Keratinocyte (primary cell): Measurements from ENCODE around the gene CHRM4. TPM values are rescaled to one million over a fixed set of nuclear protein-coding genes. Genes with fewer than 3 reads are reported as not detected.

Experiments used
- DNase-seq: peaks from one replicate; pipeline ENCODE4 v3.0.0-alpha.2; 2011; ENCODE audit warnings: low read depth, missing footprints, low spot score
- FAIRE-seq: peaks from 2 replicates; lab custom pipeline; 2011; peaks lifted over from hg19 to GRCh38; lab: Jason Lieb, UNC
- H2AFZ ChIP-seq: 2 replicates; pipeline ENCODE4 v1.6.0; 2012; ENCODE audit warnings: low read length, control low read depth, inconsistent platforms; ENCODE audit not compliant: control insufficient read depth
- H3K27ac ChIP-seq: 2 replicates; pipeline ENCODE4 v1.5.1; 2011; ENCODE audit warnings: low read length; ENCODE audit not compliant: control insufficient read depth, insufficient read depth
- H3K27me3 ChIP-seq: 3 replicates; pipeline ENCODE4 v1.6.0; 2011; ENCODE audit warnings: low read length; ENCODE audit not compliant: control insufficient read depth, insufficient read depth; ENCODE audit errors: extremely low read depth
- H3K36me3 ChIP-seq, 2 experiments: 2 replicates in 1 of 2; 3 replicates in 1 of 2; pipeline ENCODE4 v1.5.1; 2011; ENCODE audit warnings: low read length in 2 of 2, mild to moderate bottlenecking in 1 of 2; ENCODE audit not compliant: control insufficient read depth in 2 of 2, insufficient read depth in 2 of 2; ENCODE audit errors: extremely low read depth in 1 of 2
- H3K4me1 ChIP-seq: 3 replicates; pipeline ENCODE4 v1.5.1; 2011; ENCODE audit warnings: low read length; ENCODE audit not compliant: control insufficient read depth, insufficient read depth; ENCODE audit errors: extremely low read depth
- H3K4me2 ChIP-seq: 3 replicates; pipeline ENCODE4 v1.6.0; 2011; ENCODE audit warnings: low read depth, low read length; ENCODE audit not compliant: control insufficient read depth, insufficient read depth; ENCODE audit errors: extremely low read depth
- H3K4me3 ChIP-seq, 3 experiments: fragments of 200-600 bp in 1 of 3; sonication (generic) in 1 of 3; 2 replicates in 2 of 3; 3 replicates in 1 of 3; pipeline ENCODE4 v1.5.1; 2011 to 2016; ENCODE audit warnings: low read length in 3 of 3, mild to moderate bottlenecking in 3 of 3, control low read depth in 2 of 3, inconsistent platforms in 1 of 3, low read depth in 1 of 3, mixed read lengths in 1 of 3, mixed run types in 1 of 3, moderate library complexity in 1 of 3; ENCODE audit not compliant: control insufficient read depth in 2 of 3, insufficient read depth in 2 of 3; ENCODE audit errors: extremely low read depth in 1 of 3
- H3K79me2 ChIP-seq: 2 replicates; pipeline ENCODE4 v1.6.0; 2012; ENCODE audit warnings: low read length; ENCODE audit not compliant: control insufficient read depth, insufficient read depth
- H3K9ac ChIP-seq: 3 replicates; pipeline ENCODE4 v1.6.0; 2011; ENCODE audit warnings: low read length; ENCODE audit not compliant: control insufficient read depth, insufficient read depth; ENCODE audit errors: extremely low read depth
- H3K9me1 ChIP-seq: 3 replicates; pipeline ENCODE4 v1.6.0; 2011; ENCODE audit warnings: low read length; ENCODE audit not compliant: control insufficient read depth, insufficient read depth; ENCODE audit errors: extremely low read depth
- H3K9me3 ChIP-seq: 2 replicates; pipeline ENCODE4 v1.5.1; 2012; ENCODE audit warnings: low read depth, low read length; ENCODE audit not compliant: control insufficient read depth
- H4K20me1 ChIP-seq: 3 replicates; pipeline ENCODE4 v1.6.0; 2011; ENCODE audit warnings: low read length; ENCODE audit not compliant: control insufficient read depth, insufficient read depth; ENCODE audit errors: extremely low read depth
- CTCF ChIP-seq, 3 experiments: IDR thresholded peaks in 1 of 3; conservative IDR thresholded peaks in 1 of 3; optimal IDR thresholded peaks in 1 of 3; 2 replicates in 2 of 3; 3 replicates in 1 of 3; pipeline versions ENCODE3 to v1.5.1; 2011; ENCODE audit warnings: low read length in 3 of 3, mild to moderate bottlenecking in 3 of 3, moderate library complexity in 2 of 3, control low read depth in 1 of 3, inconsistent platforms in 1 of 3; ENCODE audit not compliant: insufficient read depth in 2 of 3; ENCODE audit errors: extremely low read depth in 1 of 3
- EZH2 ChIP-seq: IDR thresholded peaks from one replicate; pipeline ENCODE4 v1.6.1; 2012; ENCODE audit warnings: inconsistent platforms, mild to moderate bottlenecking, low read length, moderate library complexity
- dilution Hi-C: fragments of 300-500 bp; cut with MboI; formaldehyde crosslinking; loops from one replicate; pipeline ENCODE4 v1.7.0; 2020; ENCODE audit warnings: low sequenced_read_pairs; ENCODE audit not compliant: extremely low pct_ligation_motif_present
- polyA plus RNA-seq, 5 experiments: library from polyadenylated mRNA; depleted of rRNA in 3 of 5; stranded (reverse) in 3 of 5; stranded (forward) in 1 of 5; unstranded in 1 of 5; fragments of >200 nt; gene quantifications; 1 replicate in 1 of 5; 2 replicates in 3 of 5; 3 replicates in 1 of 5; pipeline versions ENCODE4 v1.2.1 to v1.2.3, GENCODE V29; 2011 to 2012; ENCODE audit warnings: missing spikeins in 2 of 5, low read depth in 1 of 5, low replicate concordance in 1 of 5

Gene CHRM4
- polyA plus RNA-seq, 1 donor (not counting 4 experiments of a cell fraction or from before 2014, with no cell fraction given), result not detected

- H3K36me3 ChIP-seq, result peaks cover 9 to 15% of the 10 kb centered on the region in 2 experiments
- peaks cover 14% of the 10 kb centered on the region for H4K20me1 ChIP-seq
- H3K9me3 ChIP-seq, result no peaks in the 10 kb centered on the region
- H3K27ac ChIP-seq, result no peak overlapping the region
- H3K9me1 ChIP-seq, result peaks cover 4% of the 10 kb centered on the region
- no peak overlapping the region for H3K4me3 ChIP-seq
- H3K79me2 ChIP-seq, result peaks cover 75% of the 10 kb centered on the region
- TF ChIP-seq EZH2 (no peak), CTCF (optimal IDR thresholded peaks at IDR 0.05 in 1 of 3, IDR thresholded peaks at IDR 0.05 in 1 of 3, conservative IDR thresholded peaks at IDR 0.05 in 1 of 3; ENCODE audit: extremely low read depth in 1 of 3, insufficient read depth in 2 of 3, low read length in 3 of 3) (no peak)
- DNase-seq (no peak), FAIRE-seq (no peak)
- no peak overlapping the region for H2AFZ ChIP-seq
- dilution Hi-C loops, result no loop called here
- H3K4me2 ChIP-seq, result no peak overlapping the region
- H3K27me3 ChIP-seq, result no peaks in the 10 kb centered on the region
- no peak overlapping the region for H3K9ac ChIP-seq
- H3K4me1 ChIP-seq, result peaks cover 17% of the 10 kb centered on the region
Measured at GRCh38 chr11:46361283-46362155, 30.1 kb downstream of the CHRM4 start.

GRCh38 chr11:46360878-46361277 lies 30.7 kb downstream of the CHRM4 start:
- Histone ChIP-seq H3K4me3 (no peak overlapping the region), H3K9ac (no peak overlapping the region), H3K27ac (no peak overlapping the region), H3K4me1 (peaks cover 21% of the 10 kb centered on the region), H3K27me3 (no peaks in the 10 kb centered on the region), H3K4me2 (no peak overlapping the region), H2AFZ (no peak overlapping the region), H3K9me1 (peaks cover 5% of the 10 kb centered on the region), H3K9me3 (no peaks in the 10 kb centered on the region), H3K36me3 (peaks cover 11 to 19% of the 10 kb centered on the region in 2 experiments), H3K79me2 (peaks cover 80% of the 10 kb centered on the region), H4K20me1 (peaks cover 17% of the 10 kb centered on the region)
- no peak for FAIRE-seq
- TF ChIP-seq CTCF (optimal IDR thresholded peaks at IDR 0.05 in 1 of 3, IDR thresholded peaks at IDR 0.05 in 1 of 3, conservative IDR thresholded peaks at IDR 0.05 in 1 of 3; ENCODE audit: extremely low read depth in 1 of 3, insufficient read depth in 2 of 3, low read length in 3 of 3) (no peak), EZH2 (no peak)
- dilution Hi-C loops, result no loop called here
- no peak for DNase-seq
